Stimulated activated naive CD8-positive, alpha-beta T cell treated with anti-CD3 and anti-CD28 coated beads, Interleukin-15, Interleukin-2, amounts not matched to agents 100 U/mL and 50 U/mL, for 24 hours (primary cell): Measurements from ENCODE around the gene SLC25A1.
"Not testable (repeated sequence)": the region's sequence is repeated elsewhere in the genome, so short reads cannot be mapped to it uniquely, and the experiment has no call there.

Experiments used
- ATAC-seq: fragments of 150-1000 bp; cut with Tn5 transposase; one replicate; pipeline ENCODE4 v1.10.0; 2021
- DNase-seq: peaks from one replicate; pipeline ENCODE4 v3.0.0; 2021

Gene SLC25A1

DNA sequence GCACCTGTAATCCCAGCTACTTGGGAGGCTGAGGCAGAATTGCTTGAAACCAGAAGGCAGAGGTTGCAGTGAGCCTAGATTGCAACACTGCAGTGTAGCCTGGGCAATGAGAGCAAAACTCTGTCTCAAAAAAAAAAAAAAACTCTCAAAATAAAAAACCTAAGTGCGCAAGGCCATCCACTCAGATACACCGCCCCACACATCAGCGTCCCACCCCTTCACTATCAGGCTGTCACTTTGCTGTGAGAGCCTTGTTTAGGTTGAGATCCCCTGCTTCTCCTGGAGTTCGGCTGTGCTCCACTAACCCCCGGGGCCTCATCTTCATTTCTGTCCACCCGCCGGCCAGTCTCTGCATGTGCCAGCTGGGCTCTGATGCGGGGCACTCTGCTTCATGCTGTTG lies 12.1 kb downstream of the SLC25A1 start:
- ATAC-seq (no peak), DNase-seq (no peak)

GRCh38 chr22:19164425-19164824 lies 14.1 kb downstream of the SLC25A1 start:
- ATAC-seq (no peak), DNase-seq (no peak)

- not testable (repeated sequence) for ATAC-seq, DNase-seq
Measured at GRCh38 chr22:19158649-19159048, 19.9 kb downstream of the SLC25A1 start.

GRCh38 chr22:19156109-19156508 lies 22.4 kb downstream of the SLC25A1 start:
- not testable (repeated sequence) for ATAC-seq, DNase-seq

DNA sequence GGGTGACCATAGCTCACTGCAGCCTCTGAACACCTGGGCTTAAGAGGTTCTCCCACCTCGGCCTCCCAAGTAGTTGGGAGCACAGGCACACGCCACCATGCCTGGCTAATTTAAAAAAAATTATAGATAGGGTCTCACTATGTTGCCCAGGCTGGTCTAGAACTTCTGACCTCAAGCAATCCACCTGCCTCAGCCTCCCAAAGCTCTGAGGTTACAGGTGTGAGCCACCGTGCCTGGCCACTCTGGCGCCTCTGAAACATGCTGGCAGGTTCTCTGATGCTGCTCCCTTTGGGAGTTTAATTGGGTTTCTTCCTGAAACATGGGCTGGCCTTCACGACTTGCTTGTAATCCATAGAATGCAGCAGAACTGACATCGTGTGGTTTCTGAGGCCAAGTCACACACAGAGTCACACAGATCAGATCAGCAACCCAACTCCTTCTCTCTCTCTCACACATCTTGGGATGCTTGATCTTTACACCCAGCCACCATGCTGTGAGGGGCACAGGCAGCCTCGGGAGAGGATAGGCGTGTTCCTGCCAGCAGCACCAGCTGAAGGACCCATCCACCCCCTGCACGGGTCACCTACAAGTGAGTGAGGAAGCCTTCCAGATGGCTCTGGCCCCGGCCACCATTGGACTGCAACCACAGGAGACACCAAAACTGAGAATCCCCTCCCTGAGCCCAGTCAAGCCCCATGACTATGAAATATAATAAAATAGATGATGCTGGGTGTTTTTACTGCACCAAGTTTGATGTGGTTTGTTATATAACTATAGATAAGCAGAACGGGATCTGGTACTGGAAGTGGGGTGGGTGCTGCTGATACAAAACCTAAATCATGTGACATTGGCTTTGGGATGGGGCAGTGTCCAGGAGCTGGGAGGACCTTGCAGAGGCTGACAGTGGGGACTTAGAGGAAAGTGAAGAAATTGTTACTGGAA lies 25.3 kb downstream of the SLC25A1 start:
- DNase-seq (no peak), ATAC-seq (no peak)

DNA sequence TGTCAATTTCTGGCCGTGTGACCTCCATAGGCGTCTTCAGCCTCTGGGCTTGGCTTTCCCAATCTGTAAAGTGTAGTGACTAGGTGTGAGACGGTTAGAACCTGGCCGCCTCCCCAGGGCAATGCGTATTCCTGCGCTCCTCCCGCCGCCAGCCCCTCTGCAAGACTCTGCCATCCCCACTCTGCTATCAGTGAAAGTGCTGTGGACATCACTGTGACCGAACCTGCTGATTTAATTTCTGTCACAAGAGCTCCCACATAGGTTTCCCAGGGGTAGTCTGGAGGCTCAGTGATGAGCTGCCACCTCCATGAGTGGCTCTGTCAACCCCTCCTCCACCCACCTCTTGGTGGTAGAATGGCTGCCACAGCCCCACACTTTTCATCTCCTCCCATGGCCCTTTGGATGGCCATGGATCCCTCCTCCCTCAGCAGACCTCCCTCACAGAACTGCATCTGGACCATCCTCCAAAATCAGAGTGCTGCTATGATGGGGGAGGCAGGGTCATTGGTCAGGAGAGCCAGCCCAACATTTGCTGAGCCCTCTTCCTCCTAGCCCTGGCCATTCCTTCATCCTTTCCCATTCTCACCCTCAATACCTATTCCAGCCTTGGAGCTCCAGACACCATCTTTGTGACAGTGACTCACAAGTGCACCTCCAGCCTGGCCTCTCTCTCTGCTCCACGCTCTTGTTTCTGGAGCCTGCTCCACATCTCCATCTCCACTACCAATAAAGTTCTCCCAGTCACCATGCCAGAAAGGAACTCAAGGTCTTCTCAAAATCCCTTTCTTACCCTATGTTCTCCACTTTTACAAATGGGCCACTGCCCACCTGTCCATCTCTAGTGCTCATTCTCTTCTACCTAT lies 27.0 kb downstream of the SLC25A1 start:
- DNase-seq (no peak), ATAC-seq (no peak)

GRCh38 chr22:19150482-19151328 lies 27.8 kb downstream of the SLC25A1 start:
- ATAC-seq, result no peak
- no peak for DNase-seq

DNA sequence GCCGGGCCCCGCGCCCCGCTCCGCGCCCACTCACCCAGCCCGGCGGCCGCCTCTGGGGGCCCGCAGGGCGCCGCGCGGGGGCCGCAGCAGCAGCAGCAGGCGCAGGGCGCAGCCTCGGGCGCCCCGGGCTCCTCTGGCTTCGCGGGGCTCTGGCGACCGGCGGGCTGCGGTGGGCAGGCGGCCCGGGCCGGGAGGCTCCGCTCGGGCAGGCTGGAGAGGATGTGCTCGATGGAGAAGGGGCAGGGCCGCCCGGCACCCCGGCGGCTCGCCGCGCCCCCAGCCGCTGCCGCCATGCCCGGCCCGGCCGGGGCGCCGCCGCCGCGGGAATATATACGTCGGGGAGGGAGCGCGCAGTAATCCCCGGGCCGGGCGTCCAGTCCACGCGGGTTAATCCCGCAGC lies 28.5 kb downstream of the SLC25A1 start, which contains the start of gene GSC2:
GSC2 (minus strand) TSS at position 302 of the 400 bp plus-strand sequence; CDS start at position 293, 9 bp downstream.
- no peak for DNase-seq
- ATAC-seq, result no peak

DNA sequence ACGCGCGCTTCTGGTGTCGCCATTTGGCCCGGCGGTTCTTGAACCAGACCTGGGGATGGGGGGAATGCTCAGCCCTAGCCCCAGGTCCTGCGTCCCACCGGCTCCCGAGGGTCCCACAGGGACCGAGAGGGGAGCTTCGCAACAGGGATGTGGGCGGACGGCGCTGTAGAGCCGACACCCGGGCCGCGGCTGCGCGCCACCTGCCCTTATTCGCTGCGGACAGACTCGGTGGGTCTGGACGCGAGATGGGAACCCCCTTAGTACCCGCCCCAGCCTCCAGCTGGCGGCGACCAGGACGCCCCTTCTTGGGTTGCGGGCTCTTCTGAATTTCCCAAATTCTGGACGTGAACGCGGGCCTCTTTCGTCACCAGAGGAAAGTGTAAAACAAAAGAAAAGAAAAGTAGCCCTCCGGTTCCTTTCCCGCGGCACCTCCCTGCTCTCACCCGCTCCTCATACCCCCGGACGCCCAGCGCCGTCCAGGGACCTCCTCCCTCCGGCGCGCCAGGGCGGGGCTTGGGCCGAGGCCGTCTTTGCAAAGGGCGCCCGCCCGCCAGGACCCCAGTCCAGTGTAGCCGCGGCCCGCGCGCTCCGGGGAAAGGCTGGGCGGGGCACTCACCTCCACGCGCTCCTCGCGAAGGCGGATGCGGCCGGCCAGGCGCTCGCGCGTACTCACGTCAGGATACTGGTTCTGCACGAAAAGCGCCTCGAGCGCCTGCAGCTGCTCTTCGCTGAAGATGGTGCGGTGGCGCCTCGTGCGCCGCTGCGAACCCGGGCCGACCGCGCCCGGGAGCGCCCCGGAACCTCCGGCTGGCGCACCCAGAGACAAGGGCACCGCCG lies 29.3 kb downstream of the SLC25A1 start:
- ATAC-seq, result no peak

GRCh38 chr22:19148417-19149046 lies 30.0 kb downstream of the SLC25A1 start:
- ATAC-seq (no peak), DNase-seq (no peak)

More for the DNA sequence above, 29.3 kb downstream of the SLC25A1 start:
- peak; percentile 37 for DNase-seq

- no peak for DNase-seq
- no peak for ATAC-seq
Measured at GRCh38 chr22:19147195-19147780, 31.2 kb downstream of the SLC25A1 start.

- DNase-seq, result no peak
- ATAC-seq, result no peak
Measured at GRCh38 chr22:19146215-19146968, 32.1 kb downstream of the SLC25A1 start.

GRCh38 chr22:19143967-19144400 lies 34.6 kb downstream of the SLC25A1 start:
- peak; percentile 44 for DNase-seq

DNA sequence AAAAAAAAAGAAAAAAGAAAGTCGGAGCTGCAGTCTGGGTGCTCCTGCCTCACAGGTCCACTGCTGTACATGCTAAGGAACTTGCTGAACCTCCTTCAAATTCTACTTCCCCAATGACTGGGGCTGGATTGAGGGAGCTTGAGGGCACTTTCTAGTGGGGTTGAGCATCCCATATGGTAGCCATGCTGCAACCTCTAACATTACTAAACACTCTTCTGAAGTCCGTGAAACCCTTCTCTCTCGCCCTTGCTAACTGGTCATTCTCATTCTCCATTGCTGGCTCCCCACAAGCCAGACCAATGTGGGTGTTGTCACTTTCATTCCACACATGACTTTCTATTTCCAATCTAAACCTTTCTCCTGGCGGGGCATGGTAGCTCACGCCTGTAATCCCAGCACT lies 35.3 kb downstream of the SLC25A1 start:
- ATAC-seq (no peak), DNase-seq (no peak)

More at GRCh38 chr22:19143967-19144400, 34.6 kb downstream of the SLC25A1 start:
- ATAC-seq, result peak; percentile 14

DNA sequence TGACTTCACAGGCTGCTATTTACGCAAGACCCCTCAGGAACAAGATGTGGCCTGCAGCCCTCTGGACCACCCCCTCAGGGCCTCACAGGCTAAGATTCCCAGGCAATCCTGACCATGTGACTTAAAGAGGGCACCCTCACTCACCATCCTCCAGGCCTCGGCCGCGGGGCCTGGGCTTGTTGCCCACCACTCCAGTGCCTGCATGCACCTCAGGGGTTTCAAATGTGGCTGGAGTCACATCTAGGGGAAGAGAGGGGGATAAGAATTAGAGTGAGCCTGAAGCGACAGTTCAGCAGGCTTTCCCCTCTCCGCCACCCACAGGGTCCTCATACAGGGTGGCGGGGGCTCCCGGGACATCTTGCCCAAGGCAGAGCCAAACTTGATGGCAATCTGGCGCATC lies 36.1 kb downstream of the SLC25A1 start:
- ATAC-seq, result no peak
- DNase-seq, result no peak

GRCh38 chr22:19139974-19140373 lies 38.6 kb downstream of the SLC25A1 start:
- DNase-seq, result no peak
- ATAC-seq, result no peak

DNA sequence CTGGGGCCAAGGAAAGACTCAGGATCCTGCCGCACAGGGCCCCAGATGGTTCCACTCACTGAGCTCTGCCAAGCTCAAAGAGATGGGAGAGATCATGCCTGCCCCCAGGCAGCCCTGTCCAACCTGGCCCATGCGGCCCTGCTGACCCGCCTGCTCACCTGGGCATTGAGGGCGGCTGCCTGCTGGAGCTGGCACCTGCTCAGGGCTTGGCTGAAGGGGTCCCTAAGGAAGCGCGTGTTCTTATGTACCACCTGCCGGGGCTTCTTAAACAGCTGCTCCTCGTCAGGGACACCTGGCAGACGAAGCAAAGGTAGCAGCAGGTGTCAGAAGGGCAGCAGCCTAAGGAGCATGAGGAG lies 39.6 kb downstream of the SLC25A1 start:
- no peak for ATAC-seq
- DNase-seq, result no peak

DNA sequence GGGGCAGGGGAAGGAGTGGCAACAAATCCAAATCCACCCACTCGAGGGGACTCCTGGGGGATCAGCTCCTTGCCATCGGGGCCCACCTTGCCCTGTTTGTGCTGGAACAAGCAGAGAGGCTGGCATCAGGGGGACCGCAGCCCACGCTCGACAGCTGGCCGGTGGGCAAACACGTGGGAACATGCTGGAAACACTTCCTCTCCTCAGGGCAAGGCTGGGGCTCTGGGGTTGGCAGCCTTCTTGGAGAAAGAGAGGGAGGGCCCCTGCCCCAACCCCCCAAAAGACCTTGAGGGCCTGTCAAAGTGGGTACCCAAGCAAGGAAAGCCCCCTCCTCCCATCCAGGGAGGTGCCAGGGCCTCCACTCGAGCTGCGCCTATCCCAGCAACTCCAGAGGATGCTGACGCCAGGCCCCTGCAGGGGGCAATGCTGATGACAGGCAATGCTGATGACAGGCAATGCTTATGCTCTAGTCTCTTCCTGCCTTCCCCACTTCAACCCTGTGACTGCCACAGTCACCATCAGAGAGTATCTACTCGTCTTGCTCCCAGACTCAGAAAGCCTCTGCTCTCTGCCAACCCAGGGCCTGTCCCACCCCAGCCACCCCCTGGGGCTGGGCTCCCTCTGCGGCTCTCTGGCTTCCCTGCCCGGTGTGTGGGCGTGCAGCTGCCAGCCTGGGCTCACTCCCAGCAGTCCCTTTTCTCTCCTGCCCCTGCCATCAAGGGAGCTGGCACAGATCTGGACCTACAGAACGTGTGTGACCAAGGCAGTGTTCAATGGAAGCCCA lies 40.1 kb downstream of the SLC25A1 start:
- no peak for ATAC-seq
- no peak for DNase-seq
